Measurements from ENCODE around the gene CIC. TPM values are rescaled to one million over a fixed set of nuclear protein-coding genes. Genes with fewer than 3 reads are reported as not detected.
"Not testable (repeated sequence)": the region's sequence is repeated elsewhere in the genome, so short reads cannot be mapped to it uniquely, and the experiment has no call there.

The CIC gene
- total RNA-seq, 3 donors from 2014 or later: 20.2 to 25.6 (median 24.9) TPM

DNA sequence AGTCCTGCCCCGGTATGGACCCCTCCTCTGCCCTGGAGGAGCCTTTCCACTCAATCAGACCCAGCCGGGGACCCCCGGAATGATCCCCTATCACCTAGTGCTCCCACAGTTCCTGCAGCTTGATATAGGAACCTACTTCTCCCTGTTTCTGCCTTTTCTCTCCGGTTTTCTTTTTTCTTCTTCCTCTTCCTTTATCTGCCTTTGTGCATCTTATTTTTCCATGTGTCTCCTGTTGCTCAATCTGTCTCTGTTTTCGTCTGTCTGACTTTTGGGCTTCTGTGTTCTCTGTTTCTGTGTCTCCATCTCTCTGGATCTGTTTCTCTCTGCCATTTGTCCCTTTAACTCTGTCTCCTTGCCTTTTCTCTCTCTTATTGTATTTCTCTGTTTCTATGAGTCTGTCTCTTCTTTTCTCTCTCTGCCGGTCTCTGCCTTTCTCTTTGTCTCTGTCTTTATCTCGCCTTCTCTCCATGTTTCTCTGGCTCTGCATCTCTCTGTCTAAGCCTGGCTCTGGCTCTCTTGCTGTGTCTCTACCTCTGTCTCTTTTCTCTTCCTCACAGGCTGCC, 66.4 kb downstream of the CIC start:
- Histone ChIP-seq H3K27ac (no peak overlapping the region), H3K4me1 (no peaks in the 10 kb centered on the region), H3K36me3 (no peaks in the 10 kb centered on the region), H3K4me3 (no peak overlapping the region), H3K27me3 (no peaks in the 10 kb centered on the region), H3K9me3 (no peaks in the 10 kb centered on the region)
- DNase-seq (ENCODE audit: low spot score in 2 of 2): no peak
- intact Hi-C loops (cut with DNase I; ENCODE audit: low total_unique reads): loop anchor here (2.0 kb wide), 1 partner anchor 45 kb away; no protein-coding TSS in a partner anchor
- TF ChIP-seq, protein P1, sequence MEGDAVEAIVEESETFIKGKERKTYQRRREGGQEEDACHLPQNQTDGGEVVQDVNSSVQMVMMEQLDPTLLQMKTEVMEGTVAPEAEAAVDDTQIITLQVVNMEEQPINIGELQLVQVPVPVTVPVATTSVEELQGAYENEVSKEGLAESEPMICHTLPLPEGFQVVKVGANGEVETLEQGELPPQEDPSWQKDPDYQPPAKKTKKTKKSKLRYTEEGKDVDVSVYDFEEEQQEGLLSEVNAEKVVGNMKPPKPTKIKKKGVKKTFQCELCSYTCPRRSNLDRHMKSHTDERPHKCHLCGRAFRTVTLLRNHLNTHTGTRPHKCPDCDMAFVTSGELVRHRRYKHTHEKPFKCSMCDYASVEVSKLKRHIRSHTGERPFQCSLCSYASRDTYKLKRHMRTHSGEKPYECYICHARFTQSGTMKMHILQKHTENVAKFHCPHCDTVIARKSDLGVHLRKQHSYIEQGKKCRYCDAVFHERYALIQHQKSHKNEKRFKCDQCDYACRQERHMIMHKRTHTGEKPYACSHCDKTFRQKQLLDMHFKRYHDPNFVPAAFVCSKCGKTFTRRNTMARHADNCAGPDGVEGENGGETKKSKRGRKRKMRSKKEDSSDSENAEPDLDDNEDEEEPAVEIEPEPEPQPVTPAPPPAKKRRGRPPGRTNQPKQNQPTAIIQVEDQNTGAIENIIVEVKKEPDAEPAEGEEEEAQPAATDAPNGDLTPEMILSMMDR (IDR thresholded peaks at IDR 0.05): no peak
- no peak for TF ChIP-seq POLR2A (IDR thresholded peaks at IDR 0.05)
- TF ChIP-seq POLR2AphosphoS5 (IDR thresholded peaks at IDR 0.05): no peak

DNA sequence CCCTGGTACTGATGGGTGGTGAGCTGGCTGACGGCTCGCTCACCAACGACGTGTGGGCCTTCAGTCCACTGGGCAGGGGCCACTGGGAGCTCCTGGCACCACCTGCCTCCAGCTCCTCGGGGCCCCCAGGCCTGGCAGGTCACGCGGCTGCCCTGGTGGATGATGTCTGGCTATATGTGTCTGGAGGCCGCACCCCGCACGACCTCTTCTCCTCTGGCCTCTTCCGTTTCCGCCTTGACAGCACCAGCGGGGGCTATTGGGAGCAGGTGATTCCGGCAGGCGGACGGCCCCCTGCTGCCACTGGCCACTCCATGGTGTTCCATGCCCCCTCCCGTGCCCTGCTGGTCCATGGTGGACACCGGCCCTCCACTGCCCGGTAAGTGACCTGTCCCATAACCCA, 66.9 kb downstream of the CIC start:
- Histone ChIP-seq H3K9me3 (no peaks in the 10 kb centered on the region), H3K4me3 (no peak overlapping the region), H3K27me3 (no peaks in the 10 kb centered on the region), H3K36me3 (no peaks in the 10 kb centered on the region), H3K27ac (no peak overlapping the region), H3K4me1 (no peaks in the 10 kb centered on the region)
- DNase-seq (ENCODE audit: low spot score in 2 of 2): no peak
- intact Hi-C loops (cut with DNase I; ENCODE audit: low total_unique reads): loop anchor here (2.0 kb wide), 1 partner anchor 45 kb away; no protein-coding TSS in a partner anchor
- TF ChIP-seq, protein P1 (IDR thresholded peaks at IDR 0.05): no peak
- TF ChIP-seq POLR2AphosphoS5 (IDR thresholded peaks at IDR 0.05): no peak
- no peak for TF ChIP-seq POLR2A (IDR thresholded peaks at IDR 0.05)

DNA sequence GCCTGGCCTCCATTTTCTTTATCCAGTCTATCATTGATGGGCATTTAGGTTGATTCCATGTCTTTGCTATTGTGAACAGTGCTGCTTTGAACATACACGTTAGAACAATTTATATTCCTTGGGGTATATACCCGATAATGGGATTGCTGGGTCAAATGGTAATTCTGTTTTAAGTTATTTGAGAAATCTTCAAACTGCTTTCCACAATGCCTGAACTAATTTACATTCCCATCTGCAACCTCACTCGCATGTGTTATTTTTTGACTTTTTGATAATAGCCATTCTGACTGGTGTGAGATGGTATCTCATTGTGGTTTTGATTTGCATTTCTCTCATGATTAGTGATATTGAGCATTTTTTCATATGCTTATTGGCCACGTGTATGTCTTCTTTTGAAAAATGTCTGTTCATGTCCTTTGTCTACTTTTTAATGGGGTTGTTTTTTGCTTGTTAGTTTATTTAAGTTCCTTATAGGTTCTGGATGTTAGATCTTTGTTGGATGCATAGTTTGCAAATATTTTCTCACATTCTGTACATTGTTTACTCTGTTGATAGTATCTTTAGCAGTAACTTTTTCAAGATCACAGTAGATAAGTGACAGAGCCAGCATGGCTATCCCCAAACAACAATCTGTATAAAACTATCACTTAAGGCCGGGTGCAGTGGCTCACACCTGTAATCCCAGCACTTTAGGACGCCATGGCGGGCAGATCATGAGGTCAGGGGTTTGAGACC, 70.2 kb downstream of the CIC start:
- H3K36me3 ChIP-seq; H3K27ac ChIP-seq; H3K4me1 ChIP-seq; intact Hi-C loops (cut with DNase I; ENCODE audit: low total_unique reads); H3K4me3 ChIP-seq; H3K27me3 ChIP-seq; DNase-seq (ENCODE audit: low spot score in 2 of 2); H3K9me3 ChIP-seq: not testable (repeated sequence)

DNA sequence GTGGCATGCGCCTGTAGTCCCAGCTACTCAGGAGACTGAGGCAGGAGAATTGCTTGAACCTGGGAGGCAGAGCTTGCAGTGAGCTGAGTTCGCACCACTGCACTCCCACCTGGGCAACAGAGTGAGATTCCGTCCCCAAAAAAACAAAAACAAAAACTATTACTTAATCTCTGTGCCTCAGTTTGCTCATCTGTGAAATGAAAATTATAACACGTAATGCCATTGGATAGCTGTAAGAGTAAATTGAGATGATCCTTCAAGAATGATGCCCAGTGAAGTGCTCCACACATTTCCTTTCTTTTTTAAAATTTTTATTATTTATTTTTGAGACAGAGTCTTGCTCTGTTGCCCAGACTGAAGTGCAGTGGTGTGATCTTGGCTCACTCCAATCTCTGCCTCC, 70.9 kb downstream of the CIC start:
- H3K27ac ChIP-seq; H3K27me3 ChIP-seq; DNase-seq (ENCODE audit: low spot score in 2 of 2); intact Hi-C loops (cut with DNase I; ENCODE audit: low total_unique reads); H3K9me3 ChIP-seq; H3K4me1 ChIP-seq; H3K4me3 ChIP-seq; H3K36me3 ChIP-seq: not testable (repeated sequence)

DNA sequence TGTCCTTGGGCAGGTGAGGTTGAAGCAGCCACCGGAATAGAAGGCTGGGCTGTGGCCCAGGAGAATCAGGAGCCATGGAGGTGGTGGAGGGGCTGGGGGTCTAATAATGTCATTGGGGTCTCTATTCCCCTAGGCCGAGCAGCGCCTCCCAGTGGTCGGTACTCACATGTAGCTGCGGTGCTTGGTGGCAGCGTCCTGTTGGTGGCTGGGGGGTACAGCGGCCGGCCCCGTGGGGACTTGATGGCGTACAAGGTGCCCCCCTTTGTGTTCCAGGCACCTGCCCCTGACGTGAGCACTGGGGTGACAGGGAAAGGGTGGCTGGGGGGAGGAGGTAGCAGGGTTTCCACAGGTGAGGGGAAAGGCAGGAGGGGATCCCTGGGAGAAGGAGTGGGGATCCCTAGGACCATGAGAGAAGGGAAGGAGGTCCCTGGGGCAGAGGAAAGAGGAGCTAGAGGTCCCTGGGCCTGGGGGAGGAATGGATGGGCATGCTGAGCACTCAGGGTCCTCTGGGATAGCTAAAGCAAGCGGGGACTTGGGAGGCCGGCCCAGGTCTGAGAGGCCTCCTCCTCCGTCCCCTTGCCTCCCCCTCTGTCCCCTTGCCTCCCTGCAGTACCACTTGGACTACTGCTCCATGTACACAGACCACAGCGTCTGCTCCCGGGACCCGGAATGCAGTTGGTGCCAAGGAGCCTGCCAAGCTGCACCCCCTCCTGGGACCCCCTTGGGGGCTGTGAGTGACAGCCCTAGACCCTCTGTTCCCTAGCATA, 74.5 kb downstream of the CIC start:
- TF ChIP-seq POLR2A (IDR thresholded peaks at IDR 0.05): no peak
- TF ChIP-seq, protein P1 (IDR thresholded peaks at IDR 0.05): no peak
- no peak for TF ChIP-seq POLR2AphosphoS5 (IDR thresholded peaks at IDR 0.05)
- DNase-seq (ENCODE audit: low spot score in 2 of 2): no peak
- H3K36me3 ChIP-seq: no peaks in the 10 kb centered on the region

DNA sequence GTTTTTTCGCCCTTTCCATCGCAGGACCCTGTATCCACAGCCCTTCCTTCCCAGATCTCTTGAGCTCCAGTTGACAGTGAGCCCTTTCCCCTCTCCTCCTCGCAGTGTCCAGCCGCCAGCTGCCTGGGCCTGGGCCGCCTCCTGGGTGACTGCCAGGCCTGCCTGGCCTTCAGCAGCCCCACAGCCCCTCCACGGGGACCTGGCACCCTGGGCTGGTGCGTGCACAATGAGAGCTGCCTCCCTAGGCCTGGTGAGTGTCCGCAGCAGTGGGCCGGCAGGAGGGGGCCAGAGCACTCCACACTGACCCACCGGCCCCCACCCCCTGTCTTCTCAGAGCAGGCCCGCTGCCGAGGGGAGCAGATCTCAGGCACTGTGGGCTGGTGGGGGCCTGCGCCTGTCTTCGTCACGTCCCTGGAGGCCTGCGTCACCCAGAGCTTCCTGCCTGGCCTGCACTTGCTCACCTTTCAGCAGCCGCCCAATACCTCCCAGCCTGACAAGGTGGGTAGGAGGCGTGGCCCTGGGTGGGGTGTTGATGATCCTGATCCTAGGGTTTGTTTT, 75.4 kb downstream of the CIC start:
- Histone ChIP-seq H3K4me3 (no peak overlapping the region), H3K4me1 (no peaks in the 10 kb centered on the region), H3K9me3 (no peaks in the 10 kb centered on the region), H3K27me3 (no peaks in the 10 kb centered on the region), H3K27ac (no peak overlapping the region), H3K36me3 (no peaks in the 10 kb centered on the region)
- intact Hi-C loops (cut with DNase I; ENCODE audit: low total_unique reads): no loop called here
- no peak for DNase-seq (ENCODE audit: low spot score in 2 of 2)
- TF ChIP-seq, protein P1 (IDR thresholded peaks at IDR 0.05): no peak
- TF ChIP-seq POLR2A (IDR thresholded peaks at IDR 0.05) (no peak), POLR2AphosphoS5 (IDR thresholded peaks at IDR 0.05) (no peak)

More for the DNA sequence above, 74.5 kb downstream of the CIC start:
- intact Hi-C loops (cut with DNase I; ENCODE audit: low total_unique reads): no loop called here
- Histone ChIP-seq H3K4me3 (no peak overlapping the region), H3K27ac (no peak overlapping the region), H3K27me3 (no peaks in the 10 kb centered on the region), H3K9me3 (no peaks in the 10 kb centered on the region), H3K4me1 (no peaks in the 10 kb centered on the region)
